GM13976 (cell line): Measurements from ENCODE around the gene DSP.

Source experiments
- DNase-seq: peaks from one replicate; pipeline ENCODE4 v3.0.0; 2012; ENCODE audit warnings: low spot score
- CTCF ChIP-seq: IDR thresholded peaks from 2 replicates; pipeline ENCODE4 v1.5.1; 2012; ENCODE audit warnings: borderline replicate concordance, mild to moderate bottlenecking; ENCODE audit not compliant: insufficient read depth; ENCODE audit errors: extremely low read depth, missing control alignments, control extremely low read depth
- in situ Hi-C: fragments of 300-500 bp; cut with MboI; formaldehyde crosslinking; loops from one replicate; pipeline ENCODE4 v1.12.0; 2022; ENCODE audit warnings: low sequenced_read_pairs, mixed read lengths, inconsistent platforms; ENCODE audit not compliant: unreplicated experiment

DSP gene

GRCh38 chr6:7518877-7519276 lies 22.6 kb upstream of the DSP start:
- in situ Hi-C loops = no loop called here

GRCh38 chr6:7522873-7523272 lies 18.6 kb upstream of the DSP start:
- TF ChIP-seq CTCF = no peak
- no peak for DNase-seq
- in situ Hi-C loops = no loop called here

More at GRCh38 chr6:7518877-7519276, 22.6 kb upstream of the DSP start:
- DNase-seq = no peak
- no peak for TF ChIP-seq CTCF

- TF ChIP-seq CTCF = no peak
- no peak for DNase-seq
- in situ Hi-C loops = no loop called here
These were observed 17.5 kb upstream of the DSP start for GRCh38 chr6:7523922-7524321.

DNA sequence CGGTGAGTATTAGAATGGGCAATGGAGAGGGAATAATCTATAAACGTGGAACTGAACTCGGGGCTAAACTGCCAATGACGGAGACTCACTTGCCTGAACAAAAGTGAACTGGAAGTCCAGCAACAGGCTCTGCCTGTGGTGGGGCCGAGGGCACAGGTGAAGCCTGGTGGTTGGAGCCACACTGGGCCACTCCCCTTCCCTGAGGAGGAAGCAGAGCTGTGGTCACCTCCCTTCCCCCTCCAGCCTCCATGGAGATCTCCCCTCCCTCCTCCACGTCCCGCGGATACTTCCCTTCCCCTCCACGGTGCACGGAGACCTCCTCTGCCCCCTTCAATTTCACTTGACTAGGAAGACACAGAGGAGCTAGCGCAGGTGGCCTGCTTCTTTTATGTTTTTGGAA lies 14.7 kb upstream of the DSP start:
- DNase-seq = no peak
- in situ Hi-C loops = no loop called here
- TF ChIP-seq CTCF = no peak

- in situ Hi-C loops = no loop called here
- no peak for DNase-seq
- no peak for TF ChIP-seq CTCF
These were observed 12.9 kb upstream of the DSP start for GRCh38 chr6:7528565-7528964.

DNA sequence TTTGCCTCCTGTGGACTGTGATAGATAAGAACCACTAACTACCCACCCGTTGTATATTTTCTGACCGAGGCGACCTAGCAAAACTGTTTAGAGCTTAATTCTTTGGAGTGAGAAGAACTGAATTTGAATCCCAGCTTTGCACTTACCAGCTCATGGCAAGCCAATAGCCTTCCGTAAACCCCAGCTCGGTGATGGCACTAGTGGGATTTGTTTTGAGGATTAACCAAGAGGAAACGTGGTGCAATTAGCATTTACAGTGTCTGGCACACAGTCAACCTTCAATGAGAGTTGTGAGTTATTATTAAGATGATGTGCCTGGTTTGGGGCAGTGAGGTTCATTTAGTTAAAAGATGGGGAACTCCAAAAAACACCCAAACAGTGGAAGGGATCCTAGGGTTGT lies 12.3 kb upstream of the DSP start:
- in situ Hi-C loops = no loop called here
- no peak for DNase-seq
- TF ChIP-seq CTCF = no peak

DNA sequence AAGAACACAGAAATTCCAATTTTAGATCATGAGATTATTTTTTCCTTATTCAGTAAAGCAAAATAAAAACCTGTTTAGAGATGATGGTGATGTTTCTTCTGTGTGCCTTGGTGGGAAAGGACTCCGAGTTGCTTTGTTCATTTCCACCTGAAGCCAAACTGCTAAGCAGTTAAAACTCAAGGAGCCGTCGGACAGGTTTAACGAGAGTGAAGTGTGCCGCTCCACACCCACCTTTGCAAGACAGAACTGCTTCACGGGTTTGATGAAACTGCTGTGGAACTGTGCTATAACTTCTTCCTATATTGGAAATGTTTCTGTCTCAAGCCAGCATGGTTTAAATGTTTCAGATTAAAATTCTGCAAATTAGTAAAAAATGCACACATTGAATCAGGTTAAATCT lies 9.2 kb upstream of the DSP start:
- in situ Hi-C loops = no loop called here
- no peak for DNase-seq
- no peak for TF ChIP-seq CTCF
